Activated effector memory CD4-positive, alpha-beta T cell treated with Interleukin-2 at 50 U/mL for 16 hours (primary cell): Measurements from ENCODE around the gene TADA2B.
"Not testable (repeated sequence)": the region's sequence is repeated elsewhere in the genome, so short reads cannot be mapped to it uniquely, and the experiment has no call there.

ENCODE experiments used
- DNase-seq: peaks from one replicate; pipeline ENCODE4 v3.0.0-alpha.2; 2020

Gene TADA2B

GRCh38 chr4:7083597-7084563 is 40.7 kb downstream of the TADA2B start:
- DNase-seq: no peak

- DNase-seq: not testable (repeated sequence)
Observed at GRCh38 chr4:7084564-7084961, 41.4 kb downstream of the TADA2B start.

- DNase-seq: no peak
Observed at GRCh38 chr4:7086384-7086783, 43.2 kb downstream of the TADA2B start.

- DNase-seq: no peak
Observed at GRCh38 chr4:7087036-7087435, 43.9 kb downstream of the TADA2B start.

GRCh38 chr4:7089213-7089986 is 46.2 kb downstream of the TADA2B start:
- DNase-seq: no peak

- no peak for DNase-seq
Observed at GRCh38 chr4:7092026-7092425, 48.9 kb downstream of the TADA2B start.

- DNase-seq: no peak
Observed at GRCh38 chr4:7094916-7095315, 51.7 kb downstream of the TADA2B start.

GRCh38 chr4:7095611-7096155 is 52.5 kb downstream of the TADA2B start:
- no peak for DNase-seq

- no peak for DNase-seq
Observed at GRCh38 chr4:7096236-7096635, 53.1 kb downstream of the TADA2B start.

- DNase-seq: peak; percentile 21
Observed at GRCh38 chr4:7101692-7102515, 58.7 kb downstream of the TADA2B start.

GRCh38 chr4:7102516-7102909 is 59.3 kb downstream of the TADA2B start:
- not testable (repeated sequence) for DNase-seq

- DNase-seq: peak; percentile 68
Observed at GRCh38 chr4:7103031-7103606, 59.9 kb downstream of the TADA2B start.

- no peak for DNase-seq
Observed at GRCh38 chr4:7103607-7104365, 60.6 kb downstream of the TADA2B start.

GRCh38 chr4:7104366-7105031 is 61.3 kb downstream of the TADA2B start:
- no peak for DNase-seq

GRCh38 chr4:7105276-7105675 is 62.1 kb downstream of the TADA2B start:
- no peak for DNase-seq

GRCh38 chr4:7107166-7107905 is 64.2 kb downstream of the TADA2B start:
- DNase-seq: no peak
